ENCODE results near the gene IDH3G. TPM values are rescaled to one million over a fixed set of nuclear protein-coding genes. Genes with fewer than 3 reads are reported as not detected.

The IDH3G gene
- total RNA-seq, 2 donors from 2014 or later, result 76.1 to 93.6 TPM

DNA sequence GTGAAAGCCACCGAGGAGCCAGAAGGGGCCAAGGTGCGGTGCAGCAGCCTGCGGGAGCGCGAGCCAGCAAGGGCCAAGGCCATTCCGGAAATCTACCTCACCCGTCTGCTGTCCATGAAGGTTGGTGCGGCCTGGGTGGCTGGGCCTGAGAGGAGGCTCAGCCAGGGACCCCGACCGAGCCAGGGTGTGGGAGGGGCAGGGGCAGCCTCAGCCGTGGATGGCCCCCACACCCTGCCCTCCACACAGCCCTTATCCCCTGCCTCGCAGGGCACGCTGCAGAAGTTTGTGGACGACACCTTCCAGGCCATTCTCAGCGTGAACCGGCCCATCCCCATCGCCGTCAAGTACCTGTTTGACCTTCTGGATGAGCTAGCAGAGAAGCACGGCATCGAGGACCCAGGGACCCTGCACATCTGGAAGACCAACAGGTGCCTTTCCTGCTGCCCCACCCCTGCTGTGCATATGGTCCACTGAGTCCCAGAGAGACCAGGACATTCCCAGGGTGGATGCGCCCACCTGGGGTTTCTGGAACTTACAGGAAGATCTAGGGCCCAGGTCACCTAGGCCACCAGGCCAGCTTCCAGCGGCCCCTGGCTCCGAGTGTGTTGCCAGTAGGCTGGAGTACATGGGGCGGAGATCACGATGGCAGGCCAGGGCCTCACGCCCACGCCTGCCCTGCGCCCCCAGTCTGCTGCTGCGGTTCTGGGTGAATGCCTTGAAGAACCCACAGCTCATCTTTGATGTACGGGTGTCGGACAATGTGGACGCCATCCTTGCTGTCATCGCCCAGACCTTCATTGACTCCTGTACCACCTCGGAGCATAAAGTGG, 16.7 kb downstream of the IDH3G start:
- intact Hi-C loops (cut with DNase I, micrococcal nuclease), result no loop called here
- DNase-seq (peak in 1 of 2 donors; percentile 23), ATAC-seq (no peak)

DNA sequence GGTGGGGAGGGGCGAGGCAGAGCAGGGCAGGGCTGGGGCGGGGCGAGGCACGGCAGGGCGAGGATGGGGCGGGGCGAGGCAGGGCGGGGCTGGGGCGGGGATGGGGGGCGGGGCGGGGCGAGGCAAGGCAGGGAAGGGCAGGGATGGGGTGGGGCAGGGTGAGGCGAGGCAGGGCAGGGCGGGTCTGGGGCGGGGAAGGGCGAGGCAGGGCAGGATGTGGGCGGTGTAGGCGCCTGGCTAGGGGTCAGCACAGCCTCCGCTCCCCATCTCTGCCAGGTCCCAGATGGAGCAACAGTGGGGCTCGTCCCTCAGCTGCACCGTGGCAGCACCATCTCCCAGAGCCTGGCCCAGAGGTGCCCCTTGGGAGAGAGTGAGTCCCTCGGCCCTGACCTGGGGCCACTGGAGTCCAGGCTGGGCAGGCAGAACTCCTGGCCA, 17.5 kb downstream of the IDH3G start:
- DNase-seq (peak in 1 of 2 donors; percentile 14), ATAC-seq (no peak)
- intact Hi-C loops (cut with DNase I, micrococcal nuclease), result no loop called here

DNA sequence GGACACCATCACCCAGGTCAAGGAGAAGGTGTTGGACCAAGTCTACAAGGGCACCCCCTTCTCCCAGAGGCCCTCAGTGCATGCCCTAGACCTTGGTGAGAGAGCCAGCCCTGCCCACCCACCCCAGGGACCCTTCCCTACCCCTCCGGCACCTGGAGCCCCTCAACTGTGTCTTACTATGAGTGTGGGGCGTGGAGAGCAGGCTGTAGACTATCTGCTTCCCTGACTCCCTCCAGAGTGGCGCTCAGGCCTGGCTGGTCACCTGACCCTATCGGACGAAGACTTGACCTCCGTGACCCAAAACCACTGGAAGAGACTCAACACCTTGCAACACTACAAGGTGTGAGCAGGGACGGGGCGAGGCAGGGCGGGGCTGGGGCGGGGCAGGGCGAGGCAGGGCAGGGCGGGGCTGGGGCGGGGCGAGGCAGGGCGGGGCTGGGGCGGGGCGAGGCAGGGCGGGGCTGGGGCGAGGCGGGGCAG, 18.0 kb downstream of the IDH3G start:
- intact Hi-C loops (cut with DNase I, micrococcal nuclease), result no loop called here
- DNase-seq, result peak in 1 of 2 donors; percentile 9
- no peak for ATAC-seq

DNA sequence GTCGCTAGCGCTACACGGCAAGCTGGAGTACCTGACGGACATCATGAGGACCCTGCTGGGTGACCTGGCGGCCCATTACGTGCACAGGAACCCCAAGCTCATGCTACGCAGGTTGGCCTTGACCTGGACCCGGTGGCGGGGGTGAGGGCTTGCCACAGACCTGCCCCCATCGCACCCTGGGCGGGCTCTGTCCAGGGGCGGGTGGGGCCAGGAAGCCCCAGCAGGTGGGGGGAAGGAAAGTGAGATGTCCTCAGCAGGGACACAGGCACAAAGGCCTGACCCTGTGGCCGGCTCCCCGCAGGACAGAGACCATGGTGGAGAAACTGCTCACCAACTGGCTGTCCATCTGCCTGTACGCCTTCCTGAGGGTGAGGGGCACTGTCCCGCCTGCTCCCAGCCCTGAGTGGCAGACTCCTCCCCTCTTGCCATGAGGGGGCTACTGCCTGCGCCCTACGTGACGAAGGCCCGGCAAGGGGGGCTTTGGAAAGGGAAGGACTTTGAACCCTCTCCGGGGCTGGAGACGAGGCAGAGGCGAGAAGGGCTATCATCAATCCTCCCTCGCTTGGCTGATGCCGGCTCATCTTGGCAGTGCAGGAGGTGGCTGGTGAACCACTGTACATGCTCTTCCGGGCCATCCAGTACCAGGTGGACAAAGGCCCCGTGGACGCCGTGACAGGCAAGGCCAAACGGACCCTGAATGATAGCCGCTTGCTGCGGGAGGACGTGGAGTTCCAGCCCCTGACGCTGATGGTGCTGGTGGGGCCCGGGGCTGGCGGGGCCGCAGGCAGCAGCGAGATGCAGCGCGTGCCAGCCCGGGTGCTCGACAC, 18.7 kb downstream of the IDH3G start:
- intact Hi-C loops (cut with DNase I, micrococcal nuclease), result no loop called here
- ATAC-seq, result no peak
- peak in 1 of 2 donors; percentile 12 for DNase-seq

DNA sequence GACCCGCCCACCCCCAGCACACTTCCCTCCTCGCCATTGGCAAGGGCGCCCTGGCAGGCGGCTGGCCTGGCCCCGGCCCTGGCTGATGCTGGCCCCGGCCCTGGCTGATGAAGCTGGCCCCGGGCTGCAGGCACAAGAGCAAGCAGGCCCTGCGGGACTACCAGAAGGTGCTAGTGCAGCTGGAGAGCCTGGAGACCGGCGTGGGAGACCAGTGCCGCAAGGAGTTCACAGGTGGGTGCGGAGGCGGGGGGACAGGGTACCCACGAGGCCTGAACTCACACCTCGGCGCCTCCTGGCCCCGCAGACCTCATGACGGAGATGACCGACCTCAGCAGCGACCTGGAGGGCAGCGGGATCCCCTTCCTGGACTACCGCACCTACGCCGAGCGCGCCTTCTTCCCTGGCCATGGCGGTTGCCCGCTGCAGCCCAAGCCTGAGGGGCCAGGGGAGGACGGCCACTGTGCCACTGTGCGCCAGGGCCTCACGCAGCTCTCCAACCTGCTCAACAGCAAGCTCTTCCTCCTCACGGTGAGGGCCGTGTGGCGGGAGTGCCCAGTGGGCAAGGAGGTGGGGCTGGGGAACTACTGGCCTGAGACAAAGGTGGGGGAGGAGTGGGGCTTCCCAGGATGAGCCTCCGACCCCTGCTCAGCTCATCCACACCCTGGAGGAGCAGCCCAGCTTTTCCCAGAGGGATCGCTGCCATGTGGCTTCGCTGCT, 19.4 kb downstream of the IDH3G start:
- intact Hi-C loops (cut with DNase I, micrococcal nuclease), result no loop called here
- DNase-seq, result peak in 1 of 2 donors; percentile 12

DNA sequence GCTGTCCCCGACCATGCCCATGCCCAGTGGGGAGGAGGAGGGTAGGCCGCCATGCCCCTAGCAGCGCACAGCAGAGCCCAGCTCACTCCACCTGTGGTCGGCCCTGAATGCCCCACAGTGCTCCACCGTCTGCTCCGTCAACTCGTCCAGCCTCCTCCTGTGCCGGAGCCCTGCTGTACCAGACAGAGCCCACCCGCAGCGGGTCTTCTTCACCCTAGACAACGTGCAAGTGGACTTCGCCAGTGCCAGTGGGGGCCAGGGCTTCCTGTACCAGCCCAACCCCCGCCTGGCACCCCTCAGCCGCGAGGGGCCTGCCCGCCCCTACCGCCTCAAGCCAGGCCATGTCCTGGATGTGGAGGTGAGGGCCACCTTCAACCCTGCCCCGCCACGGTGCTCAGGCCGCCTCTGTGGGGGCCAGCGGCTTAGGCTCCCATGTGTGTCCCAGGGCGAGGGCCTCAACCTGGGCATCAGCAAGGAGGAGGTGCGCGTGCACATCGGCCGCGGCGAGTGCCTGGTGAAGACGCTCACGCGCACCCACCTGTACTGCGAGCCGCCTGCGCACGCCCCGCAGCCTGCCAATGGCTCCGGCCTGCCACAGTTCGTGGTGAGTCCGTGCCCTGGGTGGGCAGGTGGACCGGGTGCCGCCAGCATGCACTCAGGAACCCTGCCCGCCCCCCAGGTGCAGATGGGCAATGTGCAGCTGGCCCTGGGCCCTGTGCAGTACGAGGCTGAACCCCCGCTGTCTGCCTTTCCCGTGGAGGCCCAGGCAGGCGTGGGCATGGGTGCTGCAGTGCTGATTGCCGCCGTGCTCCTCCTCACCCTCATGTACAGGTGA, 20.2 kb downstream of the IDH3G start:
- no peak for ATAC-seq

More for the DNA sequence above, 19.4 kb downstream of the IDH3G start:
- ATAC-seq, result no peak

DNA sequence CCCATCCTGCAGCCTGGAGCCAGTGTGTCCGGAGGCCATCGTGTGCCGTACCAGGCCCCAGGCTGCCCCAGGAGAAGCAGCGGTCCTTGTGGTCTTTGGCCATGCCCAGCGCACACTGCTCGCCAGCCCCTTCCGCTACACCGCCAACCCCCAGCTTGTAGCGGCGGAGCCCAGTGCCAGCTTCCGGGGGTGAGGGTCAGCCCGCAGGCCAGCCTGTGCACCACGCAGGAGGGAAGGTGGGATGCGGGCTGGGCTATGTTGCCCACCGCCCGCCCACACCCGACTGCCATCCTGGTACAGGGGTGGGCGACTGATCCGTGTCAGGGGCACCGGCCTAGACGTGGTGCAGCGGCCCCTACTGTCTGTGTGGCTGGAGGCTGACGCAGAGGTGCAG, 21.0 kb downstream of the IDH3G start:
- intact Hi-C loops (cut with DNase I, micrococcal nuclease), result no loop called here
- ATAC-seq (no peak), DNase-seq (peak in 1 of 2 donors; percentile 19)

More for the DNA sequence above, 20.2 kb downstream of the IDH3G start:
- peak in 1 of 2 donors; percentile 21 for DNase-seq
- intact Hi-C loops (cut with DNase I, micrococcal nuclease), result no loop called here

DNA sequence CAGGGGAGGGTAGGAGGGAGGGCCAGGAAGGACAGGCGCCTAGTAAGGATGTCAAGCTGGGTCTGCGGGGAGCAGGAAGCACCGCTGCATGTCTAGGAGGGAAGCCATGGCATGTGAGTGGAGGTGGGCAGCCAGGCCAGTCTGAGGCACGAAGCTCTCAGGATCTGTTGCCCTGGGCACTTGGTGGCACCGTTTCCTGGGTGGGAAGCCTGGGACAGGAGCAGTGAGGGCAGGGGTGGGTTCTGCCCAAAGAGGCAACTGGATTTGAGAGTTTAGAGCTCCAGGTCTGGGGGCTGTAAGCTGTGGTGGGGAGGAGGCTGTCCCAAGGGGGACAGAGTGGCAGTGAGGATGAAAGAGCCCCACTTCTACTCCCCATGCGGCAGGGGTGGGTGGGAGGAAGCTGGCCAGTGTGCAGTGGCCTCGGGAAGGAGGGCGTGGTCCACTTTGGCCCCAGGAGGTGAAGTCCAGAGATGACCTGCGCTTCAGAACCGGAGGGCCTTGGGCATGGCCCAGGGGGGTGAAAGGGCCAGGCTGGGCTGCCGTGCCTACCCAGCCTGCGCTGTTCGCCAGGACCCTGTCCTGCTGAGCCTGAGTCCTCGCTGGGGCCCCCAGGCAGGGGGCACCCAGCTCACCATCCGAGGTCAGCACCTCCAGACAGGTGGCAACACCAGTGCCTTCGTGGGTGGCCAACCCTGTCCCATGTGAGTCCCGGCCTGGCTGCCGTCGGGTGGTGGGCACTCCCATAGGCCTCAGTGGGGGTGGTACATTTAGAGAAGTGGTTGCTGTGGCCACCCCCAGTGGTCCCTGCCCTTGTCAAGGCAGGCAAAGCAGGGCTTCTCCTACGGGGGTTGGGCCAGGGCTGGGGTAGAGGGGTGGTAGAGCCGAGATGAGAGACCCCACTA, 21.6 kb downstream of the IDH3G start:
- ATAC-seq (no peak), DNase-seq (peak in 1 of 2 donors; percentile 16)
- intact Hi-C loops (cut with DNase I, micrococcal nuclease), result no loop called here

DNA sequence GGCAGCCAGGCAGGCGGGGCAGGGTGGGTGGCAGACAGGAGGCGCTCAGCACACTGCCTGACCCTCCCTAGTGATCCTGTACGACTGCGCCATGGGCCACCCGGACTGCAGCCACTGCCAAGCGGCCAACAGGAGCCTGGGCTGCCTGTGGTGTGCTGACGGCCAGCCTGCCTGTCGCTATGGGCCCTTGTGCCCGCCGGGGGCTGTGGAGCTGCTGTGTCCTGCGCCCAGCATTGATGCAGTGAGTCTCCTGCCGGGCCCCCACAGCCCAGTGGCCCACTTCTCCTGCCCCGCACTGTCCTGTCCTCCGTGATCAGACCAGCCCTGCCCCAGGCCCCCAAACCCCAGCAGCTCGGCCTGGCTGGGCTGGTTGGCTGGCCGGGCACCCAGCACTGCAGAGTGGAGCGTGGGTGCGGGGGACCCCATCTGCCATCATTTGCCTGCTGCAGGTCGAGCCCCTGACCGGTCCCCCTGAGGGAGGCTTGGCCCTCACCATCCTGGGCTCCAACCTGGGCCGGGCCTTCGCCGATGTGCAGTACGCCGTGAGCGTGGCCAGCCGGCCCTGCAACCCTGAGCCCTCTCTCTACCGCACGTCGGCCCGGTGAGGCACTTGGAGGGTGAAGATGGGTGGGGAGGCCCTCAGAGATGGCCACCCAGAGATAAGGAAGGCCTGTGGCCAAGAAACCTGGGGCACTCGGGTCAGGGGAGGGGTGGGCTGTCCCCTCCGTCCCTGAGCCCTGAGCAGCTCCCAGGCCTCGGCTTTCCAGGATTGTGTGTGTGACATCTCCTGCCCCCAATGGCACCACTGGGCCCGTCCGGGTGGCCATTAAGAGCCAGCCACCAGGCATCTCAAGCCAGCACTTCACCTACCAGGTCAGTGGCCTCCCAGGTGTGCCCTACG, 22.5 kb downstream of the IDH3G start:
- ATAC-seq, result no peak
- intact Hi-C loops (cut with DNase I, micrococcal nuclease), result no loop called here
- DNase-seq, result peak; percentile 3 to 17

DNA sequence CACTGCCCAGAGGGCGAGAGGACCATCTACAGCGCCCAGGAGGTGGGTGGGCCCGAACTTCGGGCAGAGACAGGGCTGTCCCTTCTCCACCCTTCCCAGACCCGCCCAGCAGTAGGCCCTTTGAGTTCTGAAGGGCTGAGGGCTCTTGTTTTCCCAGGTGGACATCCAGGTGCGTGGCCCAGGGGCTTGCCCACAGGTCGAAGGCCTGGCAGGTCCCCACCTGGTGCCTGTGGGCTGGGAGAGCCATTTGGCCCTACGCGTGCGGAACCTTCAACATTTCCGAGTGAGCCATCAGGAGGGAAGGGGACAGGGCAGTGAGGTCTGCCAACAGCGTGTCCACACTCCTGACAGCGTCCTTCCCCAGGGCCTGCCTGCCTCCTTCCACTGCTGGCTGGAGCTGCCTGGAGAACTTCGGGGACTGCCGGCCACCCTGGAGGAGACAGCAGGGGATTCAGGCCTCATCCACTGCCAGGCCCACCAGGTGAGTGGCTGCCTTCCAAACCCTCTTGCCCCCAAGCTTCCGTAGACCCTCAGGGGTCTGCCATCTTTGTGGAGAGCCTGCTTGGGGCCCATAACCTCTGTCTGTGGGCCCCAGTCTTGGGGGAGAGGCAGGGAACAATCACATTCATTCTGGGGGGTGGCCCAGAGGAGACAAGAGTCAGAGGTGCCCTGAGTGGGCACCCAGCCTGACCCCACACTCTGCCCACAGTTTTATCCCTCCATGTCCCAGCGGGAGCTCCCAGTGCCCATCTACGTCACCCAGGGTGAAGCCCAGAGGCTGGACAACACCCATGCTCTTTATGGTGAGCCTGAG, 23.4 kb downstream of the IDH3G start:
- intact Hi-C loops (cut with DNase I, micrococcal nuclease), result no loop called here
- ATAC-seq, result no peak
- peak; percentile 3 to 13 for DNase-seq

DNA sequence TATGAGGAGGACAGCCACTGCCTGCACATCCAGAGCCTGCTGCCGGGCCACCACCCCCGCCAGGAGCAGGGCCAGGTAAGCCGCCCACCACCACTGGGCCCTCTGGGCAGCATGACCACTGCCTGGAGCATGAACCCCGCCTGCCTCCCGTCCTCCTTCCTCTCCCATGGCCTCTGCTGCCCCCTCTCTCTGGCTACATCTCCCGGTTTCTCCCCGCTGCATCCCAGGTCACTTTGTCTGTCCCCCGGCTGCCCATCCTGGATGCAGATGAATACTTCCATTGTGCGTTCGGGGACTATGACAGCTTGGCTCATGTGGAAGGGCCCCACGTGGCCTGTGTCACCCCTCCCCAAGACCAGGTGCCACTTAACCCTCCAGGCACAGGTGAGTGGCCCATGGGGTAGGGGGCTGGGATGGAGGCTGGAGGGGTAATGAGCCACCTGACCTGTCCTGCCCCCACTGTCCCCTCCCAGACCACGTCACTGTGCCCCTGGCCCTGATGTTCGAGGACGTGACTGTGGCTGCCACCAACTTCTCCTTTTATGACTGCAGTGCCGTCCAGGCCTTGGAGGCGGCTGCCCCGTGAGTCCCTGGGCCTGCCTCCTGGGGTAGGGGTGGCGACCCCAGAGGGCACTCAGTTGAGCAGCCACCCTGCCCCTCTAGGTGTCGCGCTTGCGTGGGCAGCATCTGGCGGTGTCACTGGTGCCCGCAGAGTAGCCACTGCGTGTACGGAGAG, 24.1 kb downstream of the IDH3G start:
- ATAC-seq, result no peak
- DNase-seq, result peak in 1 of 2 donors; percentile 3
- intact Hi-C loops (cut with DNase I, micrococcal nuclease), result no loop called here

DNA sequence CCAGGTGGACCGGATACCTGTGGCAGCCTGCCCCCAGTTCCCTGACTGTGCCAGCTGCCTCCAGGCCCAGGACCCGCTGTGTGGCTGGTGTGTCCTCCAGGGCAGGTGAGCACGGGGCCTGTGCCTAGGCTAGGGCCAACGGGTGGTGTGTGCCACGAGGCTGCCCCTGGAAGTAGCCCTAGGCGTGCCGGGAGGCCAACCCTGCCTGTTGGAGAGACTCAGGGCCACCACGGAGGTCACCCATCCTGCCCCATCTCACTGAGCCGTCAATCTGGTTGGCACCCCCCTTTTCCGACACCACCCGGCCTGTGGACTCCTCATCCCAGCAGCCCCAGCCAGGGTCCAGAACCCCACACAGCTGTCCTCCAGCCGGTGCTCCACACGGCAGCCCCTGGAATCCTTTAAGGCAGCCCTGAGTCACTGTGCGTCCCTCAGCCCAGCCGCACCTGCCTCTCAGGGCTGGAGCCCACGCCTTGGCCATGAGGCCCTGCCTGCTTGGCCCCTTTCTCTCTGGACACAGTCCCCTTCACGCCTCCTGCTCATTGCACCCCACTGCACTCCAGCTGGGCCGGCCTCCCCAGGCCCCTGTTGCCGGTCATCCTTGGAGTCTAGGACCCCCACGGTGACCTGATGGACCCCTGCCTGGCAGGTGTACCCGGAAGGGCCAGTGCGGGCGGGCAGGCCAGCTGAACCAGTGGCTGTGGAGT, 24.9 kb downstream of the IDH3G start:
- DNase-seq, result peak in 1 of 2 donors; percentile 2

DNA sequence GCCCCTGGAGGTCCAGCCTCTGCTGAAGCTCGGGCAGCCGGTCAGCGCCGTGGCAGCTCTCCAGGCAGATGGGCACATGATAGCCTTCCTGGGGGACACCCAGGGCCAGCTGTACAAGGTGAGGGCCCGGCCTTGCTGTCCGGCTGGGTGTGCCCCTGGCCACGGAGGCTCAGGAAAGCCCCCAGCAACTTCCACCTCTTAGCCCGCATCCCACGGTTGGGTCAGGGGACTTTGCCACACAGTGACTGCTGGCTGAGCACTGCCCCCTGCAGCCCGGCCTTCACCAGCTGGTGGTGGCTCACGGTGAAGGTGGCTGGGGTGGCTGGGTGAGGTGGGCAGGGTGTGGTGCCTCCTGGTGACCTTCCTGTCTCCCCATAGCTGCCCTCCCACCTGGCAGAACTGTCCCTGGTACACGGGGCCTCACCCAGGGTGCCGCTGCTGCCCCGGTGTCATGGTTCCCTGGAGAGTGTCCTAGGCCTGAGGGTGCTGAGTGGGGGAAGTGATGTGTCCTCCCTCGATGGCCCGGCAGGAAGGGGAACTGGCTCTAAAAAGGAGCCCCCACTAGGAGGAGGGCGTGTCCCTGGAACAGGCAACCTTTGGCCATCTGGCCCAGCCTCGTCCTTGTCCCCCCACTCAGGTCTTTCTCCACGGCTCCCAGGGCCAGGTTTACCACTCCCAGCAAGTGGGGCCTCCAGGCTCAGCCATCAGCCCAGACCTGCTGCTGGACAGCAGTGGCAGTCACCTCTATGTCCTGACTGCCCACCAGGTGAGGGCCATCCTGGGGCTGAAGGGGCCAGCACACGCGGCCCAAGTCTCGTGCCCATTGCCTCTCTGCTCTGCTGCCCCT, 25.6 kb downstream of the IDH3G start:
- ATAC-seq (no peak), DNase-seq (peak in 1 of 2 donors; percentile 6)
- intact Hi-C loops (cut with DNase I, micrococcal nuclease), result no loop called here

More for the DNA sequence above, 24.9 kb downstream of the IDH3G start:
- ATAC-seq, result no peak
- intact Hi-C loops (cut with DNase I, micrococcal nuclease), result no loop called here
